Activated T-helper 2 cell treated with anti-CD3 and anti-CD28 coated beads, Interferon-gamma antibody, Interleukin-2, Interleukin-4, amounts not matched to agents 10 μg/mL and 5 μg/mL and 100 μg/mL, durations not matched to agents 14 hours and 24 hours and 36 hours (primary cell): ENCODE measurements around the gene CD93. TPM values are rescaled to one million over a fixed set of nuclear protein-coding genes. Genes with fewer than 3 reads are reported as not detected.

ENCODE experiments used
- DNase-seq: peaks from one replicate; pipeline ENCODE4 v3.0.0; 2021; ENCODE audit warnings: low spot score
- H3K27ac Mint-ChIP-seq: one replicate; pipeline ENCODE4 v1.8.0; 2021; ENCODE audit warnings: mixed read lengths
- H3K27me3 Mint-ChIP-seq: one replicate; pipeline ENCODE4 v1.8.0; 2021; ENCODE audit warnings: low read depth, mixed read lengths
- H3K36me3 Mint-ChIP-seq: one replicate; pipeline ENCODE4 v1.8.0; 2021; ENCODE audit warnings: low read depth, mixed read lengths
- H3K4me1 Mint-ChIP-seq: one replicate; pipeline ENCODE4 v1.8.0; 2021; ENCODE audit warnings: low read depth, mixed read lengths
- H3K4me3 Mint-ChIP-seq: one replicate; pipeline ENCODE4 v1.8.0; 2021; ENCODE audit warnings: low read depth, mild to moderate bottlenecking, moderate library complexity, mixed read lengths
- H3K9me3 Mint-ChIP-seq: one replicate; pipeline ENCODE4 v1.8.0; 2021; ENCODE audit warnings: mixed read lengths
- intact Hi-C: fragments of 100-400 bp; cut with micrococcal nuclease; formaldehyde crosslinking; loops from one replicate; pipeline ENCODE4 v1.15.1; 2023
- total RNA-seq: library from RNA; stranded (reverse); gene quantifications from 2 replicates; pipeline ENCODE4 v1.2.3, GENCODE V29; 2022

Gene CD93
- total RNA-seq, 1 donor from 2014 or later: 1.9 TPM

- peaks cover 6% of the 10 kb centered on the region for H3K27me3 Mint-ChIP-seq
- no peak overlapping the region for H3K27ac Mint-ChIP-seq
- no peaks in the 10 kb centered on the region for H3K36me3 Mint-ChIP-seq
- no peak for DNase-seq
- no peaks in the 10 kb centered on the region for H3K4me1 Mint-ChIP-seq
- intact Hi-C loops: no loop called here
- H3K9me3 Mint-ChIP-seq: no peaks in the 10 kb centered on the region
- H3K4me3 Mint-ChIP-seq: no peak overlapping the region
Observed at GRCh38 chr20:23092861-23093495, 6.9 kb upstream of the CD93 start.

GRCh38 chr20:23092384-23092756 lies 6.2 kb upstream of the CD93 start:
- H3K4me1 Mint-ChIP-seq: peaks cover 2% of the 10 kb centered on the region

GRCh38 chr20:23091721-23092383 lies 5.7 kb upstream of the CD93 start:
- no peak overlapping the region for H3K4me3 Mint-ChIP-seq
- no peaks in the 10 kb centered on the region for H3K9me3 Mint-ChIP-seq
- no peak overlapping the region for H3K27ac Mint-ChIP-seq
- DNase-seq: no peak
- H3K4me1 Mint-ChIP-seq: peaks cover 8% of the 10 kb centered on the region
- intact Hi-C loops: no loop called here
- H3K36me3 Mint-ChIP-seq: no peaks in the 10 kb centered on the region
- peaks cover 6% of the 10 kb centered on the region for H3K27me3 Mint-ChIP-seq

More at GRCh38 chr20:23092384-23092756, 6.2 kb upstream of the CD93 start:
- H3K27ac Mint-ChIP-seq: no peak overlapping the region
- no peak for DNase-seq
- H3K36me3 Mint-ChIP-seq: no peaks in the 10 kb centered on the region
- no peak overlapping the region for H3K4me3 Mint-ChIP-seq
- peaks cover 6% of the 10 kb centered on the region for H3K27me3 Mint-ChIP-seq
- intact Hi-C loops: no loop called here
- no peaks in the 10 kb centered on the region for H3K9me3 Mint-ChIP-seq

GRCh38 chr20:23090878-23091277 lies 4.8 kb upstream of the CD93 start:
- peaks cover 14% of the 10 kb centered on the region for H3K4me1 Mint-ChIP-seq
- H3K36me3 Mint-ChIP-seq: no peaks in the 10 kb centered on the region
- no peak for DNase-seq
- no peak overlapping the region for H3K27ac Mint-ChIP-seq
- H3K4me3 Mint-ChIP-seq: no peak overlapping the region
- no peaks in the 10 kb centered on the region for H3K9me3 Mint-ChIP-seq
- H3K27me3 Mint-ChIP-seq: peaks cover 6% of the 10 kb centered on the region
- intact Hi-C loops: no loop called here

- Mint-ChIP-seq H3K27ac (no peak overlapping the region), H3K4me3 (no peak overlapping the region), H3K27me3 (peaks cover 6% of the 10 kb centered on the region), H3K9me3 (no peaks in the 10 kb centered on the region), H3K4me1 (peaks cover 14% of the 10 kb centered on the region), H3K36me3 (no peaks in the 10 kb centered on the region)
- no peak for DNase-seq
- intact Hi-C loops: no loop called here
Observed at GRCh38 chr20:23090147-23090546, 4.0 kb upstream of the CD93 start.

GRCh38 chr20:23088866-23089265 lies 2.7 kb upstream of the CD93 start:
- no peak overlapping the region for H3K4me3 Mint-ChIP-seq
- no peak overlapping the region for H3K27ac Mint-ChIP-seq
- H3K4me1 Mint-ChIP-seq: peaks cover 14% of the 10 kb centered on the region
- peaks cover 6% of the 10 kb centered on the region for H3K27me3 Mint-ChIP-seq
- no peaks in the 10 kb centered on the region for H3K36me3 Mint-ChIP-seq
- DNase-seq: no peak
- intact Hi-C loops: no loop called here
- H3K9me3 Mint-ChIP-seq: no peaks in the 10 kb centered on the region

- peaks cover 3% of the 10 kb centered on the region for H3K27me3 Mint-ChIP-seq
- H3K36me3 Mint-ChIP-seq: no peaks in the 10 kb centered on the region
- no peak overlapping the region for H3K27ac Mint-ChIP-seq
- no peak overlapping the region for H3K4me3 Mint-ChIP-seq
- H3K4me1 Mint-ChIP-seq: peaks cover 21% of the 10 kb centered on the region
- intact Hi-C loops: no loop called here
- H3K9me3 Mint-ChIP-seq: no peaks in the 10 kb centered on the region
- DNase-seq: no peak
Observed at GRCh38 chr20:23087587-23088251, 1.6 kb upstream of the CD93 start.

- Mint-ChIP-seq H3K27me3 (peaks cover 3% of the 10 kb centered on the region), H3K36me3 (no peaks in the 10 kb centered on the region), H3K27ac (no peak overlapping the region), H3K4me3 (no peak overlapping the region), H3K9me3 (no peaks in the 10 kb centered on the region), H3K4me1 (peaks cover 24% of the 10 kb centered on the region)
- no peak for DNase-seq
- intact Hi-C loops: no loop called here
Observed at GRCh38 chr20:23086931-23087411, 847 bp upstream of the CD93 start.

GRCh38 chr20:23085436-23086055 lies 578 bp downstream of the CD93 start:
- DNase-seq: no peak
- intact Hi-C loops: no loop called here

GRCh38 chr20:23084845-23085365 lies 1.2 kb downstream of the CD93 start:
- Mint-ChIP-seq H3K4me1 (peaks cover 24% of the 10 kb centered on the region), H3K27me3 (peaks cover 4% of the 10 kb centered on the region), H3K27ac (no peak overlapping the region), H3K9me3 (no peaks in the 10 kb centered on the region), H3K36me3 (no peaks in the 10 kb centered on the region), H3K4me3 (no peak overlapping the region)
- intact Hi-C loops: no loop called here
- DNase-seq: no peak

More at GRCh38 chr20:23085436-23086055, 578 bp downstream of the CD93 start:
- Mint-ChIP-seq H3K27me3 (peaks cover 4% of the 10 kb centered on the region), H3K27ac (no peak overlapping the region), H3K4me1 (peaks cover 24% of the 10 kb centered on the region), H3K36me3 (no peaks in the 10 kb centered on the region), H3K4me3 (peak overlapping the region; percentile 26), H3K9me3 (no peaks in the 10 kb centered on the region)

- no peaks in the 10 kb centered on the region for H3K9me3 Mint-ChIP-seq
- H3K4me3 Mint-ChIP-seq: peak overlapping the region; percentile 23
- no peaks in the 10 kb centered on the region for H3K36me3 Mint-ChIP-seq
- H3K27me3 Mint-ChIP-seq: peaks cover 8% of the 10 kb centered on the region
- intact Hi-C loops: no loop called here
- no peak overlapping the region for H3K27ac Mint-ChIP-seq
- peaks cover 24% of the 10 kb centered on the region for H3K4me1 Mint-ChIP-seq
- no peak for DNase-seq
Observed at GRCh38 chr20:23084282-23084844, 1.8 kb downstream of the CD93 start.

- H3K4me1 Mint-ChIP-seq: peaks cover 24% of the 10 kb centered on the region
- H3K27ac Mint-ChIP-seq: no peak overlapping the region
- intact Hi-C loops: no loop called here
- no peaks in the 10 kb centered on the region for H3K36me3 Mint-ChIP-seq
- H3K9me3 Mint-ChIP-seq: no peaks in the 10 kb centered on the region
- no peak for DNase-seq
- no peak overlapping the region for H3K4me3 Mint-ChIP-seq
- peaks cover 10% of the 10 kb centered on the region for H3K27me3 Mint-ChIP-seq
Observed at GRCh38 chr20:23083553-23084220, 2.4 kb downstream of the CD93 start.
